Measurements from ENCODE around the gene PSMC2. TPM values are rescaled to one million over a fixed set of nuclear protein-coding genes. Genes with fewer than 3 reads are reported as not detected.

The PSMC2 gene
- total RNA-seq, 1 experiment from 2014 or later, result 171 TPM

DNA sequence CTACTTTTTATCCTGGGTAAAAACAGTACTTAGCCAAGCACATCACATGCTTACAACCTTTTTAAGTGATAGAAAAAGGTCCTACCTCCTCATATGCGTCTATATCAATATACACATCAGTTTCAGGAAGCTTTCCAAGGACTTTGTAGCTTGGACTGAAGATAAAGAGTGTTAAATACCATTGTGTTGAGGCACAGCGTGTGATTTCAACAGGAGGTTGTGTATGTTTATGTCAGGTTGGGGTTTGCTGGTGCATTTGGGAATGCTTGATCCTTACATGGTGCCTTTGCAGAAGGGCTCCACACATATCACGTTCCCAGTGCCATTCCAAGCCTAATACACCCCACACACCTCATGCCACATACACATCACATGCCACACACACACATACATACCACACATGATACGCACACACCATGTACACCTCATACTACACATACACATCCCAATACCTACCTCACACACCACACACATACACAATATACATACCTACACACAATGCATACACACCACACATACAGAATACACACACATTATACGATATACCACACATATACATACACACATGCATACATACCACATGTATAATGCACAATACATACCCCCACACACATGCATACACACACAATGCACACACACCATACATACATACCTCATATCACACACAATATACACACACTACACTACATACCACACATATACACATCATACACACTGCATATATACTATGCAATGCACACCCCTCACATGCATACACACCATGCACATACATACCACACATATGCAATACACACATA, 33.1 kb downstream of the PSMC2 start:
- peak; percentile 45; the same call in 1 of the 2 replicates for ATAC-seq
- Histone ChIP-seq H3K27me3 (ENCODE audit: control insufficient read depth, insufficient read depth, low read length) (no peaks in the 10 kb centered on the region), H3K4me1 (ENCODE audit: control insufficient read depth, insufficient read depth, low read length) (no peaks in the 10 kb centered on the region), H3K27ac (ENCODE audit: low read length) (no peak overlapping the region), H3K4me3 (ENCODE audit: low read depth in 2 of 2, low read length in 2 of 2) (no peak overlapping the region), H3K36me3 (ENCODE audit: control insufficient read depth, insufficient read depth, low read length) (no peaks in the 10 kb centered on the region), H3K9me3 (ENCODE audit: control insufficient read depth, insufficient read depth, low read depth, low read length) (no peaks in the 10 kb centered on the region)
- DNase-seq (ENCODE audit: low read depth, low spot score), result no peak
- CTCF ChIA-PET, result no interaction called here
- intact Hi-C loops (cut with micrococcal nuclease; ENCODE audit: unreplicated experiment) (no loop called here), in situ Hi-C loops (cut with HindIII; ENCODE audit: low pct_unique_long_range_greater_than_20kb, low sequenced_read_pairs) (no loop called here)
- TF ChIP-seq SIN3A (IDR thresholded peaks at IDR 0.05; ENCODE audit: borderline replicate concordance, insufficient read depth, low read depth, low read length) (no peak), POLR2AphosphoS5 (IDR thresholded peaks at IDR 0.05; ENCODE audit: low read depth, low read length) (no peak)
- TF ChIP-seq, protein P1, sequence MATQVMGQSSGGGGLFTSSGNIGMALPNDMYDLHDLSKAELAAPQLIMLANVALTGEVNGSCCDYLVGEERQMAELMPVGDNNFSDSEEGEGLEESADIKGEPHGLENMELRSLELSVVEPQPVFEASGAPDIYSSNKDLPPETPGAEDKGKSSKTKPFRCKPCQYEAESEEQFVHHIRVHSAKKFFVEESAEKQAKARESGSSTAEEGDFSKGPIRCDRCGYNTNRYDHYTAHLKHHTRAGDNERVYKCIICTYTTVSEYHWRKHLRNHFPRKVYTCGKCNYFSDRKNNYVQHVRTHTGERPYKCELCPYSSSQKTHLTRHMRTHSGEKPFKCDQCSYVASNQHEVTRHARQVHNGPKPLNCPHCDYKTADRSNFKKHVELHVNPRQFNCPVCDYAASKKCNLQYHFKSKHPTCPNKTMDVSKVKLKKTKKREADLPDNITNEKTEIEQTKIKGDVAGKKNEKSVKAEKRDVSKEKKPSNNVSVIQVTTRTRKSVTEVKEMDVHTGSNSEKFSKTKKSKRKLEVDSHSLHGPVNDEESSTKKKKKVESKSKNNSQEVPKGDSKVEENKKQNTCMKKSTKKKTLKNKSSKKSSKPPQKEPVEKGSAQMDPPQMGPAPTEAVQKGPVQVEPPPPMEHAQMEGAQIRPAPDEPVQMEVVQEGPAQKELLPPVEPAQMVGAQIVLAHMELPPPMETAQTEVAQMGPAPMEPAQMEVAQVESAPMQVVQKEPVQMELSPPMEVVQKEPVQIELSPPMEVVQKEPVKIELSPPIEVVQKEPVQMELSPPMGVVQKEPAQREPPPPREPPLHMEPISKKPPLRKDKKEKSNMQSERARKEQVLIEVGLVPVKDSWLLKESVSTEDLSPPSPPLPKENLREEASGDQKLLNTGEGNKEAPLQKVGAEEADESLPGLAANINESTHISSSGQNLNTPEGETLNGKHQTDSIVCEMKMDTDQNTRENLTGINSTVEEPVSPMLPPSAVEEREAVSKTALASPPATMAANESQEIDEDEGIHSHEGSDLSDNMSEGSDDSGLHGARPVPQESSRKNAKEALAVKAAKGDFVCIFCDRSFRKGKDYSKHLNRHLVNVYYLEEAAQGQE (IDR thresholded peaks at IDR 0.05; ENCODE audit: insufficient read depth in 1 of 2, low read depth in 2 of 2, low read length in 1 of 2), result no peak
- POLR2A ChIA-PET, result no interaction called here
- no TSS peak for BruUV-seq (replicated peaks)

DNA sequence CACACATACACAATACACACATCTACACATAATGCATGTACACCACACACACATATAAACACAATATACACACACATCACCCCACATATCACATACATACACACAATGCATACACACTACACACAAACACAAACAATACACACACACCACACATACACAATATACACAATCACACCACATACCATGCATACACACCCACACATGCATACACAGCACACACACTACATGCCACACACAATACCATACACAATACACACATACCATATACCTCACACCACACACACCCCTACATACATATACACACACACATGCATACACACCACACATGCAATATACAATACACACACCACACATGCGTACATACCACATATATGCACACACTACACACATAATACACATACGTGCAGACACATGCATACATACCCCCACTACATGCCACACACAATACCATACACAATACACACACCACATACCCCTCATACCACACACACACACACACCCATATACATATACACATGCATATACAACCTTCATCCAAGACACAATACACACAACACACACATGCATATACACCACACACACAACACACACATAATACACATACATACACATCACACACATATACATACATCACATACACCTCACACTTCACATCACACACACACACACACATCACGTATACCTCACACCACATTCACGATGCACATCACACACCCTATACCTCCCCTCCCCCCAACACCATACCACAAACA, 34.0 kb downstream of the PSMC2 start:
- CTCF ChIA-PET, result no interaction called here
- POLR2A ChIA-PET, result no interaction called here
- no peaks in the 10 kb centered on the region for H3K27me3 ChIP-seq (ENCODE audit: control insufficient read depth, insufficient read depth, low read length)
- H3K9me3 ChIP-seq (ENCODE audit: control insufficient read depth, insufficient read depth, low read depth, low read length), result no peaks in the 10 kb centered on the region
- no peak for ATAC-seq
- H3K36me3 ChIP-seq (ENCODE audit: control insufficient read depth, insufficient read depth, low read length), result no peaks in the 10 kb centered on the region
- H3K4me3 ChIP-seq (ENCODE audit: low read depth in 2 of 2, low read length in 2 of 2), result no peak overlapping the region
- H3K27ac ChIP-seq (ENCODE audit: low read length), result no peak overlapping the region
- DNase-seq (ENCODE audit: low read depth, low spot score), result no peak
- intact Hi-C loops (cut with micrococcal nuclease; ENCODE audit: unreplicated experiment) (no loop called here), in situ Hi-C loops (cut with HindIII; ENCODE audit: low pct_unique_long_range_greater_than_20kb, low sequenced_read_pairs) (no loop called here)
- BruUV-seq (replicated peaks), result no TSS peak
- TF ChIP-seq SIN3A (IDR thresholded peaks at IDR 0.05; ENCODE audit: borderline replicate concordance, insufficient read depth, low read depth, low read length) (no peak), TCF7L2 (IDR thresholded peaks at IDR 0.05; ENCODE audit: low read depth, low read length) (no peak), POLR2AphosphoS5 (IDR thresholded peaks at IDR 0.05; ENCODE audit: low read depth, low read length) (no peak)
- TF ChIP-seq, protein P1 (IDR thresholded peaks at IDR 0.05; ENCODE audit: insufficient read depth in 1 of 2, low read depth in 2 of 2, low read length in 1 of 2), result no peak
- TF ChIP-seq, protein P2, sequence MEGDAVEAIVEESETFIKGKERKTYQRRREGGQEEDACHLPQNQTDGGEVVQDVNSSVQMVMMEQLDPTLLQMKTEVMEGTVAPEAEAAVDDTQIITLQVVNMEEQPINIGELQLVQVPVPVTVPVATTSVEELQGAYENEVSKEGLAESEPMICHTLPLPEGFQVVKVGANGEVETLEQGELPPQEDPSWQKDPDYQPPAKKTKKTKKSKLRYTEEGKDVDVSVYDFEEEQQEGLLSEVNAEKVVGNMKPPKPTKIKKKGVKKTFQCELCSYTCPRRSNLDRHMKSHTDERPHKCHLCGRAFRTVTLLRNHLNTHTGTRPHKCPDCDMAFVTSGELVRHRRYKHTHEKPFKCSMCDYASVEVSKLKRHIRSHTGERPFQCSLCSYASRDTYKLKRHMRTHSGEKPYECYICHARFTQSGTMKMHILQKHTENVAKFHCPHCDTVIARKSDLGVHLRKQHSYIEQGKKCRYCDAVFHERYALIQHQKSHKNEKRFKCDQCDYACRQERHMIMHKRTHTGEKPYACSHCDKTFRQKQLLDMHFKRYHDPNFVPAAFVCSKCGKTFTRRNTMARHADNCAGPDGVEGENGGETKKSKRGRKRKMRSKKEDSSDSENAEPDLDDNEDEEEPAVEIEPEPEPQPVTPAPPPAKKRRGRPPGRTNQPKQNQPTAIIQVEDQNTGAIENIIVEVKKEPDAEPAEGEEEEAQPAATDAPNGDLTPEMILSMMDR (IDR thresholded peaks at IDR 0.05), result no peak
- no peaks in the 10 kb centered on the region for H3K4me1 ChIP-seq (ENCODE audit: control insufficient read depth, insufficient read depth, low read length)
